ENCODE data around the gene ATAT1.
"Not testable (repeated sequence)": the region's sequence is repeated elsewhere in the genome, so short reads cannot be mapped to it uniquely, and the experiment has no call there.

Gene ATAT1

DNA sequence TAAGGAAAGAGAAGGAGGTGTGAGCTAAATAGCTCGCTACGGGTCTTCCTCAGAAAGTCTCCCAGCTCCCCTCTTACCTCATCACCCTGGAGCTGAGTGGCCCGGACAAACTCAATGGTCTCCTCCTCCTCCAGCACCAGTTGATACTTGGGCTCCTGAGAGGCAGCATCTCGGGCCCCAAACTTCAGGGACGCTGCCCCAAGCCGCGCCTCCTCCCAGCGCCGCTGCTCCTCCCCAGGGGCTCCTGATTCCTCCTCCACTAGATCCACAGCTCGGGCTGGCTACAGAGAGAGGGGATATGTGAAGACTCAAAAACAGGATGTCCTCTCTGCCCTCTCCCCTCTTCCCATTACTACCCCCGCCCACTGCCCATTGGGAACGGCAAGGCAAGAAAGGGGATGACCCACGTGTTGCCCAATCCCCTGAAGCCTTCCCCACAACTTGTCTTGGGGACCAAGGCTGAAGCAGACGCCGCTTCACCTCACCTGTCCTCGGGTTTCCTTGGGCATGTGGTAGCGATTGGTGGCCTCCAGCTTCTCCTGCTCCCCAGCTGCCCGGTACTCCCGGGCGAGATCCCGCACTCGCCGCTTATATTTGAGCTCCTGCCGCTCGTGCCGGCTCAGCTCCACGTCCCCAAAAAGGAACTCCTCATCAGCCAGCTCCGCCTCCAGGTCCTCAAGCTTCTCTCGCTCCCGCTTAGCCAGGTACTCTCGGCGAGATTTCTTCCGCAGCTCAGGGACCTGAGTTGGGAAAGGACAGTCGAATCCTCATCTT is 38.5 kb downstream of the ATAT1 start:
- no peak for TF ChIP-seq CTCF (IDR thresholded peaks at IDR 0.05; ENCODE audit: insufficient read depth, low read depth, low read length, missing control alignments)
- H3K4me3 ChIP-seq (ENCODE audit: low read length): no peak overlapping the region

GRCh38 chr6:30666300-30666699 is 39.6 kb downstream of the ATAT1 start:
- not testable (repeated sequence) for H3K4me3 ChIP-seq (ENCODE audit: low read length)
- peak; percentile 28 for DNase-seq (ENCODE audit: low read depth)

More for the DNA sequence above, 38.5 kb downstream of the ATAT1 start:
- no peak for DNase-seq (ENCODE audit: low read depth)

GRCh38 chr6:30670760-30671527 is 44.3 kb downstream of the ATAT1 start:
- DNase-seq (ENCODE audit: low read depth): no peak
- TF ChIP-seq CTCF (IDR thresholded peaks at IDR 0.05; ENCODE audit: insufficient read depth, low read depth, low read length, missing control alignments): peak; percentile 22
- H3K4me3 ChIP-seq (ENCODE audit: low read length): no peak overlapping the region

DNA sequence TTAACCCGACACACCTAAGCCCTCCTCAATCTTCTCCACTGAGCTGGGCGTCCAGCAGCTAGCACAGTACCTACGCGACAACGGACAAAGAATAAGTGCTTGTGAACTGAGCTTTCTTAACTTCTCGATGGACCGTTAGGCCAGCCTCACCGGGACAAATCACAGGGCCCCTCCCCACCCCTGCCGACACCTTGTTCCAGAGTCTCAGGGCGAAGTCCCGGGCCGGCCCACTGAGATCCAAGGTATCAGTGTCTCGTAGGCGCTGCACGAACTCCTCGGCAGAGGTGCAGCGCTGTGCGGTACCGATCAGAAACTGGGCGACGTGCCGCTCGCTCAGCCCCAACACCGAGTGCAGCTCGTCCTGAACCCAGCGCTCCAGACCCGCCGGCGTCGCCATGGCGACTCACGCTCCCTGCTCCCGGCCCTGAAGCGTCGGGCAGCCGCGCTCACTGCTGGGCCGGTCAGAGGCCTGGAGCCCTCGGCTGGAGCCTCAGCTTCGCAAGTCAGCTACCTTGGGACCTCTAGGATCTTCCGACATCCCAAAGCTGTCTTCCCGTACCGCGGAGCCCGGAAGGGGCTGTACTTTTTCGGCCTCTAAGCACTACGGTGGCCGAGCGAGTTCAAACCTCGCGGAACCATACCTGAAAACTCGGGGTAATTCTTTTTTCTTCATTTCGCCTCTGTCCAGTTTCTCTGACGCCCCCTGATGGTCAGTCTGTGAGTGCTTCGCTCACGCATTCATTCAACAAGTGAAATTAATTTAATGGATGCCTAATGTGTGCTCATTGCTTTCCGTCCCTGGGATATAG is 46.0 kb downstream of the ATAT1 start, which contains the start of gene DHX16:
TSS of gene DHX16 (minus strand) at position 562 of the 809 bp plus-strand sequence. CDS start at position 397, 165 bp downstream.
- peak; percentile 99 for DNase-seq (ENCODE audit: low read depth)
- peak; percentile 85 for TF ChIP-seq CTCF (IDR thresholded peaks at IDR 0.05; ENCODE audit: insufficient read depth, low read depth, low read length, missing control alignments)
- peak within 1 kb of the TSS; percentile 87 for H3K4me3 ChIP-seq (ENCODE audit: low read length)

GRCh38 chr6:30676660-30677285 is 50.1 kb downstream of the ATAT1 start:
- TF ChIP-seq CTCF (IDR thresholded peaks at IDR 0.05; ENCODE audit: insufficient read depth, low read depth, low read length, missing control alignments): no peak
- no peak overlapping the region for H3K4me3 ChIP-seq (ENCODE audit: low read length)
- DNase-seq (ENCODE audit: low read depth): no peak

DNA sequence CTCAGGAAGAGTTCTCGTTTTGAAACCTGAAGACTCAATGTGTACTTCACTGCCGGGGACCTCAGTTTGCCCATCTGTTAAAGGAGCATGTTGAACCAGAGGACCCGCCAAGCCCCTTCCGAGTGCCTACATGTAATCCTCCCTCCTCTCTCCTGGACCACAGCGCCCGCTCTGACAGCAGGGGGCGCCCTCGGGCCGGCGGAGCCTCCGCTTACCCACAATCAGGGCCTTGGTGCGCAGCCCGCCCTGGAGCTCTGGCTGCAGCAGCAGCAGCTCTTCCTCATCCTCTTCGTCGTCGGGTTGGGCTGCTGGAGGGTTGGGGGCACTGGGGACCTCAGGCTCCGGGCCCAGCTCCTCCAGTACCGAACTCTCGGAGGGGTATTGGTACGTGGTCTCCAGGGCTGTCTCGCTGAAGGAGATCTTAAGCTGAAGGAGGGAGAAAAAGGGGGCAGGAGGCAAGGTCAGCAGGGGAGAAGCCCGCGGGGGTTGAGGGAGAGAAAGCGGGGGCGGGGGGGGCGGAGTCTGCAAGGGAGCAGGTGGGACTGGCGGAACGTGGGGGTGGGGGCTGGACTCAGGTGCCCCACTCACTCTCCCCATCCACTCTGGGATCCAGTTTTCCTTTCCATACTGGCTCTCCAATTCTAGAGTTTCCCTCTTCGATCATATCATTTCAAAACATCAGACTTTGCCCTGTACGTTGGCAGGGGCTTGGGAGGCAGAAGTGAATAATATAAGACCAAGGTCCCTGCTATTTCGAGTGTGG is 52.5 kb downstream of the ATAT1 start:
- H3K4me3 ChIP-seq (ENCODE audit: low read length): no peak overlapping the region
- peak; percentile 93 for TF ChIP-seq CTCF (IDR thresholded peaks at IDR 0.05; ENCODE audit: insufficient read depth, low read depth, low read length, missing control alignments)
- DNase-seq (ENCODE audit: low read depth): peak; percentile 82
